SK-N-SH (cell line): ENCODE results near the gene BPIFA2. TPM values are rescaled to one million over a fixed set of nuclear protein-coding genes. Genes with fewer than 3 reads are reported as not detected.

Experiments used
- CTCF ChIA-PET: fragments of 300-600, 350-600 bp; formaldehyde crosslinking; extraction: SDS; loops from one replicate; lab custom pipeline; 2021; lab: Yijun Ruan, JAX
- POLR2A ChIA-PET: fragments of 350-600 bp; sonication (Branson Sonifier 250); formaldehyde crosslinking; extraction: SDS; loops from one replicate; lab custom pipeline; 2020; ENCODE audit warnings: antibody characterized with exemption, inconsistent platforms; lab: Yijun Ruan, JAX
- DNase-seq: peaks from one replicate; pipeline ENCODE4 v3.0.0; 2012
- H2AFZ ChIP-seq: fragments of 200-600 bp; sonication (generic); 2 replicates; pipeline ENCODE4 v1.8.1; 2016; ENCODE audit warnings: antibody characterized with exemption, mild to moderate bottlenecking, low read depth
- H3F3A ChIP-seq: fragments of 200-600 bp; sonication (generic); replicated peaks from 2 replicates; pipeline ENCODE3; 2016; ENCODE audit warnings: antibody characterized with exemption, mild to moderate bottlenecking; ENCODE audit not compliant: insufficient read depth
- H3K27ac ChIP-seq, 2 experiments: fragments of 200-500 bp in 1 of 2; fragments of 200-600 bp in 1 of 2; sonication (Bioruptor generic) in 1 of 2; sonication (generic), shearing (Covaris generic) in 1 of 2; 2 replicates each; pipeline versions ENCODE4 v1.5.1 to v1.6.1; 2014 to 2016; ENCODE audit warnings: low read depth in 2 of 2, inconsistent platforms in 1 of 2, low read length in 1 of 2, mild to moderate bottlenecking in 1 of 2, mixed read lengths in 1 of 2
- H3K27me3 ChIP-seq: fragments of 200-600 bp; sonication (generic), shearing (Covaris generic); 2 replicates; pipeline ENCODE4 v1.6.1; 2016; ENCODE audit warnings: mixed run types; ENCODE audit not compliant: insufficient read depth
- H3K36me3 ChIP-seq, 2 experiments: fragments of 200-500 bp in 1 of 2; fragments of 200-600 bp in 1 of 2; sonication (Bioruptor generic) in 1 of 2; sonication (generic) in 1 of 2; replicated peaks in 1 of 2; 2 replicates each; pipeline versions ENCODE3 to v1.5.1; 2014 to 2016; ENCODE audit warnings: low read length in 1 of 2, mild to moderate bottlenecking in 1 of 2; ENCODE audit not compliant: insufficient read depth in 2 of 2, control insufficient read depth in 1 of 2
- H3K4me1 ChIP-seq, 2 experiments: fragments of 200-500 bp in 1 of 2; fragments of 200-600 bp in 1 of 2; sonication (Bioruptor generic) in 1 of 2; sonication (generic), shearing (Covaris generic) in 1 of 2; 2 replicates each; pipeline versions ENCODE4 v1.5.1 to v1.6.1; 2014 to 2016; ENCODE audit warnings: low read depth in 1 of 2, low read length in 1 of 2, mixed run types in 1 of 2; ENCODE audit not compliant: insufficient read depth in 2 of 2, control insufficient read depth in 1 of 2
- H3K4me2 ChIP-seq: fragments of 200-600 bp; sonication (generic), shearing (Covaris generic); 2 replicates; pipeline ENCODE4 v1.6.1; 2017; ENCODE audit warnings: mixed run types
- H3K4me3 ChIP-seq, 2 experiments: fragments of 200-500 bp in 1 of 2; fragments of 200-600 bp in 1 of 2; sonication (Bioruptor generic) in 1 of 2; sonication (generic), shearing (Covaris generic) in 1 of 2; 2 replicates each; pipeline versions ENCODE4 v1.5.1 to v1.8.1; 2014 to 2016; ENCODE audit warnings: low read depth in 2 of 2, inconsistent platforms in 1 of 2, low read length in 1 of 2, mild to moderate bottlenecking in 1 of 2, mixed read lengths in 1 of 2, moderate library complexity in 1 of 2
- H3K79me2 ChIP-seq: fragments of 200-600 bp; sonication (generic); 2 replicates; pipeline ENCODE4 v1.8.1; 2017; ENCODE audit warnings: mild to moderate bottlenecking; ENCODE audit not compliant: insufficient read depth
- H3K9ac ChIP-seq: fragments of 200-600 bp; sonication (generic); 2 replicates; pipeline ENCODE4 v1.6.1; 2017; ENCODE audit warnings: mixed run types
- H3K9me2 ChIP-seq: fragments of 200-600 bp; sonication (generic); 2 replicates; pipeline ENCODE4 v1.6.1; 2017; ENCODE audit warnings: mixed run types
- H3K9me3 ChIP-seq: fragments of 200-600 bp; sonication (generic); 2 replicates; pipeline ENCODE4 v1.6.1; 2017; ENCODE audit warnings: mixed run types, mild to moderate bottlenecking, moderate library complexity
- H4K20me1 ChIP-seq: fragments of 200-600 bp; sonication (generic); 2 replicates; pipeline ENCODE4 v1.6.1; 2017; ENCODE audit warnings: mild to moderate bottlenecking, mixed run types; ENCODE audit not compliant: insufficient read depth
- CHD2 ChIP-seq: fragments of 150-350 bp; IDR thresholded peaks from 2 replicates; pipeline ENCODE4 v1.6.1; 2018; ENCODE audit warnings: low read length; ENCODE audit not compliant: partially characterized antibody
- CTCF ChIP-seq: fragments of 200-600 bp; sonication (generic); IDR thresholded peaks from 2 replicates; pipeline ENCODE4 v1.6.1; 2017; ENCODE audit warnings: antibody characterized with exemption, mild to moderate bottlenecking, moderate library complexity
- ELF1 ChIP-seq: IDR thresholded peaks from 2 replicates; pipeline ENCODE4 v1.4.0; 2012
- EP300 ChIP-seq, 2 experiments: IDR thresholded peaks; 2 replicates each; pipeline versions ENCODE4 v1.4.0 to v1.6.1; 2012; ENCODE audit warnings: borderline replicate concordance in 1 of 2, low read depth in 1 of 2, low read length in 1 of 2
- EZH2phosphoT487 ChIP-seq: fragments of 200-600 bp; sonication (generic); IDR thresholded peaks from 2 replicates; pipeline ENCODE4 v1.6.1; 2017; ENCODE audit warnings: low read depth, mixed run types, mild to moderate bottlenecking, antibody characterized with exemption, moderate library complexity, borderline replicate concordance
- FOSL2 ChIP-seq: IDR thresholded peaks from 2 replicates; pipeline ENCODE4 v1.4.0; 2012; ENCODE audit warnings: low read depth, mild to moderate bottlenecking, moderate library complexity, borderline replicate concordance
- FOXJ3 ChIP-seq: sonication (generic); formaldehyde crosslinking; IDR thresholded peaks from 2 replicates; pipeline ENCODE4 v1.5.1; 2020; ENCODE audit warnings: mild to moderate bottlenecking, missing genetic modification reagents
- FOXM1 ChIP-seq: IDR thresholded peaks from 2 replicates; pipeline ENCODE4 v1.4.0; 2012; ENCODE audit warnings: low read depth, mild to moderate bottlenecking
- GABPA ChIP-seq: IDR thresholded peaks from 2 replicates; pipeline ENCODE4 v1.4.0; 2012; ENCODE audit warnings: low read depth, mild to moderate bottlenecking
- GATA2 ChIP-seq: sonication (generic); formaldehyde crosslinking; IDR thresholded peaks from 2 replicates; pipeline ENCODE4 v1.5.0; 2020; ENCODE audit warnings: mild to moderate bottlenecking, missing genetic modification reagents
- JUND ChIP-seq: IDR thresholded peaks from 2 replicates; pipeline ENCODE4 v1.4.0; 2012
- MAX ChIP-seq: IDR thresholded peaks from 2 replicates; pipeline ENCODE4 v1.4.0; 2012; ENCODE audit warnings: low read depth
- NFIC ChIP-seq: IDR thresholded peaks from 2 replicates; pipeline ENCODE4 v1.4.0; 2012; ENCODE audit warnings: borderline replicate concordance
- NRF1 ChIP-seq: IDR thresholded peaks from 2 replicates; pipeline ENCODE4 v1.6.1; 2012; ENCODE audit warnings: low read depth, mild to moderate bottlenecking, low read length
- PBX3 ChIP-seq: IDR thresholded peaks from 2 replicates; pipeline ENCODE4; 2012
- RCOR1 ChIP-seq: fragments of 150-350 bp; IDR thresholded peaks from 2 replicates; pipeline ENCODE4 v1.6.1; 2017; ENCODE audit warnings: antibody characterized with exemption, low read length
- RXRA ChIP-seq: IDR thresholded peaks from 2 replicates; pipeline ENCODE4 v1.4.0; 2012; ENCODE audit warnings: low read depth, mild to moderate bottlenecking, borderline replicate concordance
- TAF1 ChIP-seq: IDR thresholded peaks from 2 replicates; pipeline ENCODE4 v1.6.1; 2012; ENCODE audit warnings: low read depth, mild to moderate bottlenecking, low read length, moderate library complexity, borderline replicate concordance
- TCF12 ChIP-seq: IDR thresholded peaks from 2 replicates; pipeline ENCODE4 v1.4.0; 2012
- TEAD4 ChIP-seq: IDR thresholded peaks from 2 replicates; pipeline ENCODE4 v1.4.0; 2012; ENCODE audit warnings: mild to moderate bottlenecking, borderline replicate concordance; ENCODE audit not compliant: insufficient read depth
- USF2 ChIP-seq: fragments of 150-350 bp; IDR thresholded peaks from 2 replicates; pipeline ENCODE4 v1.6.1; 2017; ENCODE audit warnings: antibody characterized with exemption, low read length, low read depth, borderline replicate concordance
- YY1 ChIP-seq: IDR thresholded peaks from 2 replicates; pipeline ENCODE4 v1.4.0; 2012; ENCODE audit warnings: low read depth, mild to moderate bottlenecking
- ZBTB33 ChIP-seq: IDR thresholded peaks from 2 replicates; pipeline ENCODE4 v1.4.0; 2012; ENCODE audit warnings: low read depth, borderline replicate concordance
- WGBS: methylation state at CpG from one replicate; pipeline ENCODE4 v1.1.6; 2017; ENCODE audit warnings: low lambda C conversion rate; 5-methylcytosine and 5-hydroxymethylcytosine counted together
- polyA plus RNA-seq, 3 experiments: library from polyadenylated mRNA; depleted of rRNA; stranded (reverse); fragments of >200 nt; gene quantifications; 2 replicates each; pipeline ENCODE4 v1.2.3, GENCODE V29; 2012

The BPIFA2 gene
- polyA plus RNA-seq, 1 of the 3 experiments (the other 2 are of a cell fraction) = not detected

GRCh38 chr20:33177866-33178265 lies 9.9 kb downstream of the BPIFA2 start (continued):
- TF ChIP-seq CTCF = no peak
- TF ChIP-seq MAX = no peak
- no peak for TF ChIP-seq ELF1
- TF ChIP-seq GABPA = no peak
- TF ChIP-seq FOSL2 = no peak
- TF ChIP-seq FOXM1 = no peak
- no peak for TF ChIP-seq JUND
- no peak for TF ChIP-seq RXRA
- no peak for TF ChIP-seq USF2
- TF ChIP-seq CHD2 = no peak
- no peak for TF ChIP-seq TAF1
- no peak for TF ChIP-seq TEAD4

- Histone ChIP-seq H3F3A (no peaks in the 10 kb centered on the region), H3K4me3 (no peak overlapping the region), H3K9me2 (no peaks in the 10 kb centered on the region), H3K79me2 (no peaks in the 10 kb centered on the region), H3K9me3 (no peaks in the 10 kb centered on the region), H2AFZ (no peak overlapping the region), H3K4me1 (no peaks in the 10 kb centered on the region), H3K36me3 (no peaks in the 10 kb centered on the region), H3K9ac (no peak overlapping the region), H4K20me1 (no peaks in the 10 kb centered on the region), H3K27ac (no peak overlapping the region), H3K27me3 (no peaks in the 10 kb centered on the region), H3K4me2 (no peak overlapping the region)
- CTCF ChIA-PET = interaction anchor here (1.1 kb wide), 1 partner anchor 34 kb away, joined by 3 read pairs; no protein-coding TSS in a partner anchor
- DNase-seq = no peak
- POLR2A ChIA-PET = no interaction called here
- 48% methylated on average over 6 of the region's 6 CpGs for WGBS
- TF ChIP-seq YY1 = no peak
- TF ChIP-seq NFIC = no peak
- no peak for TF ChIP-seq TCF12
- no peak for TF ChIP-seq MAX
- no peak for TF ChIP-seq EP300 (IDR thresholded peaks at IDR 0.05; ENCODE audit: borderline replicate concordance in 1 of 2, low read depth in 1 of 2, low read length in 1 of 2)
- TF ChIP-seq ZBTB33 = no peak
- no peak for TF ChIP-seq JUND
- no peak for TF ChIP-seq FOXM1
- no peak for TF ChIP-seq ELF1
- TF ChIP-seq NRF1 = no peak
- no peak for TF ChIP-seq FOSL2
- TF ChIP-seq RXRA = no peak
- no peak for TF ChIP-seq RCOR1
- no peak for TF ChIP-seq FOXJ3 (CRISPR knock-in tag)
- no peak for TF ChIP-seq PBX3
- no peak for TF ChIP-seq GATA2
- TF ChIP-seq EZH2phosphoT487 = no peak
Measured at GRCh38 chr20:33178726-33179125, 10.8 kb downstream of the BPIFA2 start.
